ENCODE measurements around the gene FAM20C. TPM values are rescaled to one million over a fixed set of nuclear protein-coding genes. Genes with fewer than 3 reads are reported as not detected.

Gene FAM20C
- total RNA-seq, 4 donors from 2014 or later, result 9.6 to 35.3 (median 18.6) TPM

DNA sequence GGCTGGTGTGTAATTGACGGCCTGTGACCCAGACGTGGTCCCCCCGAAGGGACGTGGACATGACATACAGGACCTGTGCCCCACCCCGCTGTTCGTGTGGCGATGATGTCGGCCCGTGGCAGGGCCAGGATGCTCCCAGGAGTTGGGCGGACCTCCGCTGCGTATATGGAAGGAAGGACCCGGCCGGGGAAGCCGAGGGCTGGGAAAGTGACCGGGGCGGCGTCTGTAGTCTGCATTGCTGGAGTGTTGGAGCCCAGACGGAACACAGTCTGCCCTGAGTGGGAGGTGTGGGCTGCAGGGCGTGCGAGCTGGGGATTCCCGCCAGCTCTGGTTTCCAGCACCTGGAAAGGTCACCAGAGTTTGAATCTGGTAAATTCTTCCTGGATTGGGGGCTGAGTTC is 52.6 kb downstream of the FAM20C start:
- TF ChIP-seq CTCF (IDR thresholded peaks at IDR 0.05 in 4 of 5, conservative IDR thresholded peaks at IDR 0.05 in 1 of 5) (no peak), POLR2A (IDR thresholded peaks at IDR 0.05) (no peak)
- H3K9me3 ChIP-seq, result no peaks in the 10 kb centered on the region
- DNase-seq (no peak), ATAC-seq (no peak)
- intact Hi-C loops (cut with DNase I; ENCODE audit: low total_unique reads), result no loop called here
- peaks cover 3 to 12% of the 10 kb centered on the region in 2 donors for H3K4me1 ChIP-seq
- no peaks in the 10 kb centered on the region for H3K27me3 ChIP-seq
- no peak overlapping the region for H3K4me3 ChIP-seq
- no peak overlapping the region for H3K27ac ChIP-seq
- in situ Hi-C loops (cut with MboI; ENCODE audit: low sequenced_read_pairs in 4 of 4), result no loop called here
- peaks cover 0 to 37% of the 10 kb centered on the region in 2 donors for H3K36me3 ChIP-seq

DNA sequence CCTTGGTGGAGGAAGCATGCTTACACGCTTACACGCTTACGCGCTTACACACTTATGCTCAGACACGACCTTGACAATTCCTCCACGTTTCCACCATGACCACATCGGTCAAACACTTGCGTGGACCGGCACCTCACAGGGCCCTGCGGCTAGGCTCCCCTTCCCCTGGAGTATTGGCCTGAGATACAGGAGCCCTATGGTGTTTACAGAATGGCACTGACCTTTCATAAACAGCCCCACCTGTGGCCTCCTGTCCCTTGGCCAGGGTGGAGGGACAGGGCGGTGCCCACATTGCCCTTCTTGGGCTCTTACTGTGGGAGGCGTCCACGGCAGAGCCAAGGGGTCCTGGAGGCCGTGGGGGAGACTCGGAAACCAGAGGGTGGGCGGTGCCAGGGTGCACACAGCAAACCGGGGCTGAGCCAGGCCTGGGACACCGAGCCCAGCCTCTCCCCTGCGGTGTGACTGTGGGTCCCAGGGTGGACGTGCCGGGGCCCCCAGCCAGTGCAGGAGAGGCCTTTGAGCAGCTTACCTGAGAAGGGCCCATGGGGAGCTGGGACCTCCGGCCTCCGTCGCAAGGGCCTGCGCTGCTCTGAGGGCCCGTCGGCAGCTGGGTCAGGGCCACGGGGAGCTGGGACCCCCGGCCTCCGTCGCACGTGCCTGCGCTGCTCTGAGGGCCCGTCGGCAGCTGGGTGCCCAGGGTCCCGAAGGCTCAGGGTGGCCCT is 53.4 kb downstream of the FAM20C start:
- in situ Hi-C loops (cut with MboI; ENCODE audit: low sequenced_read_pairs in 4 of 4) (no loop called here), intact Hi-C loops (cut with DNase I; ENCODE audit: low total_unique reads) (no loop called here)
- no peak for ATAC-seq
- Histone ChIP-seq H3K36me3 (peaks cover 0 to 45% of the 10 kb centered on the region in 2 donors), H3K4me3 (no peak overlapping the region), H3K27me3 (no peaks in the 10 kb centered on the region), H3K9me3 (no peaks in the 10 kb centered on the region), H3K4me1 (peaks cover 0 to 10% of the 10 kb centered on the region in 2 donors), H3K27ac (no peak overlapping the region)
- no peak for DNase-seq
- TF ChIP-seq CTCF (IDR thresholded peaks at IDR 0.05 in 4 of 5, conservative IDR thresholded peaks at IDR 0.05 in 1 of 5), result no peak
- TF ChIP-seq POLR2A (IDR thresholded peaks at IDR 0.05), result no peak

GRCh38 chr7:246451-246850 is 54.1 kb downstream of the FAM20C start:
- Histone ChIP-seq H3K4me3 (no peak overlapping the region), H3K4me1 (peaks cover 0 to 3% of the 10 kb centered on the region in 2 donors), H3K27ac (no peak overlapping the region), H3K36me3 (peaks cover 0 to 47% of the 10 kb centered on the region in 2 donors), H3K9me3 (no peaks in the 10 kb centered on the region), H3K27me3 (no peaks in the 10 kb centered on the region)
- no peak for ATAC-seq
- in situ Hi-C loops (cut with MboI; ENCODE audit: low sequenced_read_pairs in 4 of 4), result no loop called here
- TF ChIP-seq CTCF (IDR thresholded peaks at IDR 0.05 in 4 of 5, conservative IDR thresholded peaks at IDR 0.05 in 1 of 5) (no peak), POLR2A (IDR thresholded peaks at IDR 0.05) (no peak)
- DNase-seq, result no peak
- intact Hi-C loops (cut with DNase I; ENCODE audit: low total_unique reads), result no loop called here

DNA sequence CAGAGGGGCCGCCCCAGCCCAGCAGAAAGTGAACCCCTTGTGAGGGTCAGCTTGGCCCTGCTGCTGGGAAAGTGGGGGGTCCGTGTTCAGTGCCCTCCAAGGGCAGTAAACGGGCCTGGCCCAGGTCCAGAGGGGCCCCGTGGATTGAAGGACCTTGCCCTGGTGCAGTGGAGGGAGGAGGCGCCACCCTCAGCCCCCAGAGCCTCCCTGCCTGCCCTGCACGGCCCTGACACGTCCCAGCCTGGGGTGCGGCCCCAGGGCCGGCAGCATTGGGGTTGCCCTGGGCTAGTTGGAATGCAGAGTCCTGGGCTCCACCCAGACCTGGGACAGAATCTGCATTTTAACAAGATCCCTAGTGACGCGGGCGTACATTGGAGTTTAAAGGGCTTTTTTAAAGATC is 54.8 kb downstream of the FAM20C start:
- peaks cover 0 to 52% of the 10 kb centered on the region in 2 donors for H3K36me3 ChIP-seq
- H3K4me3 ChIP-seq, result no peak overlapping the region
- H3K27ac ChIP-seq, result no peak overlapping the region
- no peaks in the 10 kb centered on the region for H3K9me3 ChIP-seq
- intact Hi-C loops (cut with DNase I; ENCODE audit: low total_unique reads), result no loop called here
- in situ Hi-C loops (cut with MboI; ENCODE audit: low sequenced_read_pairs in 4 of 4), result no loop called here
- no peaks in the 10 kb centered on the region for H3K27me3 ChIP-seq
- no peaks in the 10 kb centered on the region for H3K4me1 ChIP-seq
- no peak for TF ChIP-seq CTCF (IDR thresholded peaks at IDR 0.05 in 4 of 5, conservative IDR thresholded peaks at IDR 0.05 in 1 of 5)
- no peak for TF ChIP-seq POLR2A (IDR thresholded peaks at IDR 0.05)
- no peak for DNase-seq
- no peak for ATAC-seq

GRCh38 chr7:247636-248035 is 55.3 kb downstream of the FAM20C start:
- in situ Hi-C loops (cut with MboI; ENCODE audit: low sequenced_read_pairs in 4 of 4), result no loop called here
- no peaks in the 10 kb centered on the region for H3K9me3 ChIP-seq
- intact Hi-C loops (cut with DNase I; ENCODE audit: low total_unique reads), result no loop called here
- peaks cover 0 to 56% of the 10 kb centered on the region in 2 donors for H3K36me3 ChIP-seq
- no peak overlapping the region for H3K4me3 ChIP-seq
- no peak overlapping the region for H3K27ac ChIP-seq
- no peak for DNase-seq
- H3K4me1 ChIP-seq, result no peaks in the 10 kb centered on the region
- no peak for ATAC-seq
- TF ChIP-seq CTCF (IDR thresholded peaks at IDR 0.05 in 4 of 5, conservative IDR thresholded peaks at IDR 0.05 in 1 of 5), result no peak
- no peak for TF ChIP-seq POLR2A (IDR thresholded peaks at IDR 0.05)
- H3K27me3 ChIP-seq, result no peaks in the 10 kb centered on the region

All from gastrocnemius medialis (tissue), 4 donors.